Right lobe of liver (tissue), 6 donors: ENCODE data around the gene CASD1. TPM values are rescaled to one million over a fixed set of nuclear protein-coding genes. Genes with fewer than 3 reads are reported as not detected.

Source experiments
- ATAC-seq, 4 donors: fragments of 200-7000 bp; cut with Tn5 transposase; one replicate each; pipeline ENCODE4 v1.9.1; 2020; ENCODE audit warnings: mild to moderate bottlenecking in 4 of 4, moderate library complexity in 4 of 4
- DNase-seq, 3 donors: peaks; one replicate each; pipeline ENCODE4 v3.0.0-alpha.2; 2020
- H3K27ac ChIP-seq, 3 donors: fragments of 200-600 bp; one replicate each; pipeline ENCODE4 v1.8.0; 2022
- H3K27me3 ChIP-seq, 2 donors: fragments of 200-600 bp; one replicate each; pipeline ENCODE4 v1.8.0; 2022
- H3K36me3 ChIP-seq, 4 donors: fragments of 200-600 bp; sonication (generic) in 1 of 4; one replicate each; pipeline versions ENCODE4 v1.5.1 to v1.8.0; 2017 to 2022; ENCODE audit warnings: control low read depth in 1 of 4
- H3K4me1 ChIP-seq, 4 donors: fragments of 200-600 bp; sonication (generic) in 1 of 4; one replicate each; pipeline versions ENCODE4 v1.5.1 to v1.8.0; 2017 to 2022; ENCODE audit warnings: control low read depth in 1 of 4
- H3K4me3 ChIP-seq, 3 donors: fragments of 200-600 bp; one replicate each; pipeline ENCODE4 v1.8.0; 2022
- H3K9me3 ChIP-seq, 4 donors: fragments of 200-600 bp; sonication (generic) in 1 of 4; one replicate each; pipeline versions ENCODE4 v1.5.1 to v1.8.0; 2017 to 2022; ENCODE audit warnings: control low read depth in 1 of 4
- CTCF ChIP-seq, 4 donors: fragments of 200-600 bp in 3 of 4; fragments of 450-650 bp in 1 of 4; IDR thresholded peaks; one replicate each; pipeline versions ENCODE4 v1.5.1 to v1.8.0; 2016 to 2022; ENCODE audit warnings: antibody characterized with exemption in 4 of 4, mild to moderate bottlenecking in 2 of 4
- POLR2A ChIP-seq: fragments of 450-650 bp; IDR thresholded peaks from one replicate; pipeline ENCODE4 v1.6.1; 2017; ENCODE audit warnings: antibody characterized with exemption, mild to moderate bottlenecking
- WGBS: methylation state at CpG from one replicate; pipeline ENCODE4 v1.1.6; 2018; ENCODE audit warnings: low coverage, low lambda C conversion rate; ENCODE audit not compliant: insufficient coverage; ENCODE audit errors: missing lambda C conversion rate; 5-methylcytosine and 5-hydroxymethylcytosine counted together
- intact Hi-C, 2 donors: fragments of 100-400 bp; cut with DNase I; formaldehyde crosslinking; loops; one replicate each; pipeline versions ENCODE4 v1.11.2 to v1.14.1; 2022
- small RNA-seq, 2 experiments: library from RNA; depleted of rRNA; stranded (forward); fragments of <200 nt; gene quantifications; one replicate each; pipeline ENCODE3, GENCODE V24; 2016
- total RNA-seq, 6 experiments: library from RNA; depleted of rRNA in 2 of 6; stranded (reverse); fragments of >200 nt in 2 of 6; fragmentation: NEBNext Ultra II Directional in 3 of 6; extraction: Animal tissue kit (Norgen Biotek cat#: 25700) in 3 of 6; gene quantifications; one replicate each; pipeline versions ENCODE4 v1.1.0 to v1.2.4, GENCODE V29; 2016 to 2023
- donor health status: DM: no; HTN: yes; CAD: no.
- donor health status: DM: no; HTN: no; CAD: no.
- donor health status: DM: no; HTN: no; CAD: no.
- donor health status: DM: no; HTN: yes; CAD: no.
- donor health status: DM: no; HTN: yes; CAD: no.

Gene CASD1
- total RNA-seq, 6 experiments from 2014 or later, result 4.5 to 10.4 (median 7.2) TPM

- WGBS, result 86% methylated on average over 4 of the region's 4 CpGs
- Histone ChIP-seq H3K4me3 (no peak overlapping the region), H3K36me3 (peaks cover 0 to 4% (median 0%) of the 10 kb centered on the region in 4 donors), H3K4me1 (peaks cover 0 to 16% (median 5%) of the 10 kb centered on the region in 4 donors), H3K9me3 (no peaks in the 10 kb centered on the region), H3K27ac (no peak overlapping the region), H3K27me3 (no peaks in the 10 kb centered on the region)
- intact Hi-C loops, result no loop called here
- ATAC-seq, result no peak
- TF ChIP-seq CTCF (IDR thresholded peaks at IDR 0.05) (no peak), POLR2A (no peak)
- no peak for DNase-seq
Observed at GRCh38 chr7:94595717-94596116, 86.1 kb downstream of the CASD1 start.

- ATAC-seq, result no peak
- Histone ChIP-seq H3K27ac (no peak overlapping the region), H3K4me3 (no peak overlapping the region), H3K36me3 (peaks cover 0 to 4% (median 0%) of the 10 kb centered on the region in 4 donors), H3K27me3 (no peaks in the 10 kb centered on the region), H3K9me3 (no peaks in the 10 kb centered on the region), H3K4me1 (peaks cover 0 to 5% (median 1%) of the 10 kb centered on the region in 4 donors)
- WGBS, result 98% methylated on average over 3 of the region's 3 CpGs
- intact Hi-C loops, result no loop called here
- no peak for DNase-seq
- TF ChIP-seq CTCF (IDR thresholded peaks at IDR 0.05) (no peak), POLR2A (no peak)
Observed at GRCh38 chr7:94600267-94600666, 90.7 kb downstream of the CASD1 start.

GRCh38 chr7:94602181-94602580 is 92.6 kb downstream of the CASD1 start:
- Histone ChIP-seq H3K36me3 (peaks cover 0 to 4% (median 0%) of the 10 kb centered on the region in 4 donors), H3K9me3 (no peaks in the 10 kb centered on the region), H3K4me1 (no peaks in the 10 kb centered on the region), H3K27ac (no peak overlapping the region), H3K4me3 (no peak overlapping the region), H3K27me3 (no peaks in the 10 kb centered on the region)
- DNase-seq (no peak), ATAC-seq (no peak)
- TF ChIP-seq POLR2A (no peak), CTCF (IDR thresholded peaks at IDR 0.05) (no peak)
- 100% methylated on average over 1 of the region's 1 CpG for WGBS
- intact Hi-C loops, result no loop called here

- no peaks in the 10 kb centered on the region for H3K4me1 ChIP-seq
- no peak for DNase-seq
- no peaks in the 10 kb centered on the region for H3K27me3 ChIP-seq
- WGBS, result 80% methylated on average over 1 of the region's 1 CpG
- H3K36me3 ChIP-seq, result no peaks in the 10 kb centered on the region
- no peak overlapping the region for H3K27ac ChIP-seq
- no peaks in the 10 kb centered on the region for H3K9me3 ChIP-seq
- ATAC-seq, result no peak
- intact Hi-C loops, result no loop called here
- TF ChIP-seq POLR2A, result no peak
- no peak for TF ChIP-seq CTCF (IDR thresholded peaks at IDR 0.05)
- H3K4me3 ChIP-seq, result no peak overlapping the region
Observed at GRCh38 chr7:94605031-94605430, 95.4 kb downstream of the CASD1 start.

Small RNA genes lying within 50 kb of the gene (small RNA-seq; reads per million reads assigned to genes)
- gene RNU6-1328P, result 0 reads per million in 2 experiments

Other genes with a start within 250 kb of the CASD1 start
- gene COL1A2, start 114.9 kb upstream of the CASD1 start, total RNA-seq, result 10 to 100 TPM in 5 of 6 experiments, 1 to 10 TPM in 1; 5.6 to 49.8 (median 18.4) TPM
- 10 to 100 TPM in 5 of 6 experiments, 1 to 10 TPM in 1; 4.2 to 17.8 (median 14.8) TPM for gene SGCE, start 146.3 kb downstream of the CASD1 start, total RNA-seq